IMR-90 (cell line): Measurements from ENCODE around the gene ZNF492. TPM values are rescaled to one million over a fixed set of nuclear protein-coding genes. Genes with fewer than 3 reads are reported as not detected.

Experiments used
- ATAC-seq: fragments of 200-7000 bp; cut with Tn5 transposase; 2 replicates; pipeline ENCODE4 v1.9.1; 2020; ENCODE audit warnings: low read depth, mild to moderate bottlenecking, moderate library complexity
- BruUV-seq: library from RNA; stranded (reverse); fragments of 400-500 nt; replicated peaks from 2 replicates; lab custom pipeline; 2021; lab: Mats Ljungman, UMichigan
- CTCF ChIA-PET: fragments of 300-600 bp; formaldehyde crosslinking; extraction: SDS; loops from one replicate; lab custom pipeline; 2021; ENCODE audit warnings: antibody characterized with exemption; lab: Yijun Ruan, JAX
- POLR2A ChIA-PET: fragments of 300-600 bp; sonication (Branson Sonifier 250); formaldehyde crosslinking; loops from one replicate; lab custom pipeline; 2022; ENCODE audit warnings: antibody characterized with exemption; ENCODE audit not compliant: unreplicated experiment; lab: Charles Lee
- DNase-seq: peaks from one replicate; pipeline ENCODE4 v3.0.0; 2013
- H2AFZ ChIP-seq: replicated peaks from 2 replicates; pipeline ENCODE3; 2013; ENCODE audit warnings: low read length, mild to moderate bottlenecking; ENCODE audit not compliant: poor library complexity
- H2AK5ac ChIP-seq: 2 replicates; pipeline ENCODE4 v1.6.1; 2013; ENCODE audit warnings: low read depth, low read length, inconsistent platforms
- H2AK9ac ChIP-seq: replicated peaks from 2 replicates; pipeline ENCODE3; 2013; ENCODE audit warnings: mild to moderate bottlenecking, low read depth, low read length, moderate library complexity; ENCODE audit not compliant: poor library complexity
- H2BK120ac ChIP-seq: 2 replicates; pipeline ENCODE4 v1.6.1; 2013; ENCODE audit warnings: low read depth, low read length, inconsistent platforms
- H2BK15ac ChIP-seq: 3 replicates; pipeline ENCODE4 v1.6.1; 2013; ENCODE audit warnings: low read depth, low read length, inconsistent platforms
- H2BK20ac ChIP-seq: 2 replicates; pipeline ENCODE4 v1.6.1; 2013; ENCODE audit warnings: low read depth, mild to moderate bottlenecking, inconsistent platforms, low read length, moderate library complexity
- H2BK5ac ChIP-seq: 2 replicates; pipeline ENCODE4 v1.6.1; 2013; ENCODE audit warnings: mild to moderate bottlenecking, low read depth, low read length, inconsistent platforms; ENCODE audit not compliant: poor library complexity, severe bottlenecking
- H3K14ac ChIP-seq: replicated peaks from 2 replicates; pipeline ENCODE4 v1.6.1; 2013; ENCODE audit warnings: low read depth, low read length, inconsistent platforms
- H3K18ac ChIP-seq: 2 replicates; pipeline ENCODE4 v1.6.1; 2013; ENCODE audit warnings: low read depth, low read length, control low read depth
- H3K23ac ChIP-seq: 2 replicates; pipeline ENCODE4 v1.6.1; 2013; ENCODE audit warnings: low read depth, low read length, inconsistent platforms
- H3K27ac ChIP-seq: 2 replicates; pipeline ENCODE4 v1.5.1; 2013; ENCODE audit warnings: mild to moderate bottlenecking, control low read depth, low read length; ENCODE audit not compliant: insufficient read depth
- H3K27me3 ChIP-seq: 2 replicates; pipeline ENCODE4 v1.6.1; 2013; ENCODE audit warnings: low read length; ENCODE audit not compliant: control insufficient read depth, insufficient read depth
- H3K36me3 ChIP-seq: 2 replicates; pipeline ENCODE4 v1.6.1; 2013; ENCODE audit warnings: low read length, mixed read lengths; ENCODE audit not compliant: control insufficient read depth, insufficient read depth
- H3K4ac ChIP-seq: 2 replicates; pipeline ENCODE4 v1.6.1; 2013; ENCODE audit warnings: low read depth, low read length, inconsistent platforms
- H3K4me1 ChIP-seq: 2 replicates; pipeline ENCODE4 v1.6.1; 2013; ENCODE audit warnings: low read length, mixed read lengths; ENCODE audit not compliant: control insufficient read depth, insufficient read depth
- H3K4me2 ChIP-seq: 2 replicates; pipeline ENCODE4 v1.6.1; 2013; ENCODE audit warnings: low read depth, mild to moderate bottlenecking, control low read depth, low read length, moderate library complexity
- H3K4me3 ChIP-seq: 2 replicates; pipeline ENCODE4 v1.5.1; 2013; ENCODE audit warnings: low read depth, mild to moderate bottlenecking, control low read depth, low read length, moderate library complexity; ENCODE audit not compliant: insufficient read depth
- H3K56ac ChIP-seq: 2 replicates; pipeline ENCODE4 v1.6.1; 2013; ENCODE audit warnings: low read length, inconsistent platforms; ENCODE audit not compliant: insufficient read depth; ENCODE audit errors: extremely low read depth
- H3K79me1 ChIP-seq, 2 experiments: 2 replicates each; pipeline ENCODE4 v1.6.1; 2013; ENCODE audit warnings: low read length in 2 of 2, inconsistent platforms in 1 of 2, low read depth in 1 of 2
- H3K9ac ChIP-seq: 2 replicates; pipeline ENCODE4 v1.6.1; 2013; ENCODE audit warnings: low read depth, low read length, control low read depth
- H3K9me1 ChIP-seq: 2 replicates; pipeline ENCODE4 v1.6.1; 2013; ENCODE audit warnings: low read length, inconsistent platforms; ENCODE audit not compliant: insufficient read depth
- H3K9me3 ChIP-seq: 2 replicates; pipeline ENCODE4 v1.6.1; 2013; ENCODE audit warnings: low read length; ENCODE audit not compliant: control insufficient read depth, insufficient read depth
- H4K20me1 ChIP-seq: 2 replicates; pipeline ENCODE4 v1.6.1; 2013; ENCODE audit warnings: low read length, inconsistent platforms; ENCODE audit not compliant: insufficient read depth
- H4K5ac ChIP-seq: 2 replicates; pipeline ENCODE4 v1.6.1; 2013; ENCODE audit warnings: mild to moderate bottlenecking, low read depth, low read length, control low read depth
- H4K8ac ChIP-seq, 2 experiments: 2 replicates each; pipeline ENCODE4 v1.6.1; 2013; ENCODE audit warnings: low read depth in 2 of 2, low read length in 2 of 2, control low read depth in 1 of 2, inconsistent platforms in 1 of 2
- H4K91ac ChIP-seq: 2 replicates; pipeline ENCODE4 v1.6.1; 2013; ENCODE audit warnings: low read depth, low read length, inconsistent platforms; ENCODE audit not compliant: insufficient read depth
- BHLHE40 ChIP-seq: fragments of 150-350 bp; IDR thresholded peaks from 2 replicates; pipeline ENCODE4 v1.6.1; 2016; ENCODE audit warnings: mild to moderate bottlenecking, low read depth, low read length
- CEBPB ChIP-seq: IDR thresholded peaks from 2 replicates; pipeline ENCODE4 v1.6.1; 2012; ENCODE audit warnings: low read depth, low read length, improper control_type of control experiment
- CHD1 ChIP-seq: IDR thresholded peaks from 2 replicates; pipeline ENCODE4 v1.6.1; 2012; ENCODE audit warnings: low read depth, low read length, improper control_type of control experiment
- ELK1 ChIP-seq: fragments of 150-350 bp; IDR thresholded peaks from 2 replicates; pipeline ENCODE4 v1.6.1; 2016; ENCODE audit warnings: low read depth, mild to moderate bottlenecking, low read length, moderate library complexity, borderline replicate concordance
- FOS ChIP-seq: fragments of 150-350 bp; IDR thresholded peaks from 2 replicates; pipeline ENCODE4 v1.6.1; 2016; ENCODE audit warnings: low read depth, low read length
- MAZ ChIP-seq: IDR thresholded peaks from 2 replicates; pipeline ENCODE4 v1.6.1; 2012; ENCODE audit warnings: low read depth, mild to moderate bottlenecking, low read length, improper control_type of control experiment, moderate library complexity, borderline replicate concordance
- POLR2A ChIP-seq: IDR thresholded peaks from 2 replicates; pipeline ENCODE4 v1.6.1; 2012; ENCODE audit warnings: mild to moderate bottlenecking, low read depth, low read length
- RAD21 ChIP-seq: IDR thresholded peaks from 2 replicates; pipeline ENCODE4 v1.6.1; 2012; ENCODE audit warnings: low read length, improper control_type of control experiment
- RCOR1 ChIP-seq: IDR thresholded peaks from 2 replicates; pipeline ENCODE4 v1.6.1; 2012; ENCODE audit warnings: mild to moderate bottlenecking, low read length, improper control_type of control experiment; ENCODE audit not compliant: insufficient replicate concordance
- RFX5 ChIP-seq: IDR thresholded peaks from 2 replicates; pipeline ENCODE4 v1.8.0; 2012; ENCODE audit warnings: low read depth, mild to moderate bottlenecking, low read length, moderate library complexity
- SMC3 ChIP-seq: fragments of 150-350 bp; IDR thresholded peaks from 2 replicates; pipeline ENCODE4 v1.6.1; 2016; ENCODE audit warnings: low read depth, mild to moderate bottlenecking, antibody characterized with exemption, low read length, moderate library complexity
- WGBS, 2 experiments: methylation state at CpG; one replicate each; pipeline versions ENCODE4 v1.1.5 to v1.1.7; 2013; ENCODE audit warnings: missing lambda C conversion rate in 2 of 2; ENCODE audit not compliant: insufficient read length in 1 of 2; ENCODE audit errors: extremely low coverage in 2 of 2; 5-methylcytosine and 5-hydroxymethylcytosine counted together
- dilution Hi-C: fragments of 300-500 bp; cut with HindIII; formaldehyde crosslinking; loops from one replicate; pipeline ENCODE4 v1.14.3; 2018; ENCODE audit warnings: low sequenced_read_pairs; ENCODE audit not compliant: unreplicated experiment
- in situ Hi-C: fragments of 300-500 bp; cut with MboI; formaldehyde crosslinking; loops from 3 replicates; pipeline ENCODE4 v1.14.3; 2019; ENCODE audit warnings: low sequenced_read_pairs, inconsistent platforms, mixed read lengths
- intact Hi-C: fragments of 100-400 bp; cut with micrococcal nuclease; formaldehyde crosslinking; loops from 2 replicates; pipeline ENCODE4 v1.10.0; 2022
- polyA plus RNA-seq, 3 experiments: library from polyadenylated mRNA; depleted of rRNA; stranded (reverse); fragments of >200 nt; gene quantifications; 2 replicates each; pipeline ENCODE4 v1.2.3, GENCODE V29; 2012; ENCODE audit warnings: low replicate concordance in 1 of 3
- total RNA-seq: library from RNA; depleted of rRNA; stranded (reverse); fragments of >200 nt; gene quantifications from 2 replicates; pipeline ENCODE4 v1.2.3, GENCODE V29; 2012

ZNF492 gene
- total and polyA plus RNA-seq, 2 of the 4 experiments (the other 2 are of a cell fraction) = 0.19 to 1.3 TPM

DNA sequence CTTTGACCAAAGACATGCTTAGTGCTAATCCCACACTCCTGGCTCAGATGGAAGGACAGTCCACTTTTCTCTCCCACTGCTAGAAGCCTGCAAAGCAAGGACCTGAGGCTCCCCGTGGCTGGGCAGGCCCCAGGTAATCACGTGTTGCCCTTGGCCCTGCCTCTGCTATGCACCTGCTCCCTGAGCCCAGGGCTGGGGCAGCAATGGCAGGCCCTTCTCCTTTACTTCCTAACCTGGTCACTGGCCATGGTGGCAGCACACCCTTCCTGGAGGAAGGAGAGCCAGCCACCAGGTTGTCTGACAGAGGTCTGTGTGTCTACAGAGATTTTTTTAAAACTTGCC, 27.9 kb upstream of the ZNF492 start:
- Histone ChIP-seq H4K8ac (no peak overlapping the region), H3K9ac (no peak overlapping the region), H3K56ac (no peak overlapping the region), H2BK20ac (no peak overlapping the region), H4K20me1 (no peaks in the 10 kb centered on the region), H4K5ac (no peak overlapping the region), H3K36me3 (no peaks in the 10 kb centered on the region), H2AFZ (no peak overlapping the region), H2AK9ac (no peak overlapping the region), H3K27ac (no peak overlapping the region), H3K14ac (no peak overlapping the region), H2BK15ac (no peak overlapping the region), H3K27me3 (no peaks in the 10 kb centered on the region), H2AK5ac (no peak overlapping the region), H3K4me3 (no peak overlapping the region), H3K79me1 (no peaks in the 10 kb centered on the region), H3K9me3 (peaks cover 72% of the 10 kb centered on the region), H3K4ac (no peak overlapping the region), H2BK5ac (no peak overlapping the region), H3K9me1 (no peaks in the 10 kb centered on the region), H3K18ac (no peak overlapping the region), H4K91ac (no peak overlapping the region), H2BK120ac (no peak overlapping the region), H3K23ac (no peak overlapping the region), H3K4me2 (no peak overlapping the region), H3K4me1 (no peaks in the 10 kb centered on the region)
- ChIA-PET CTCF (no interaction called here), POLR2A (no interaction called here)
- DNase-seq = no peak
- 20% methylated on average over 1 of the region's 2 CpGs; no CpG with 5 or more reads in 1 of the 2 experiments for WGBS, 2 experiments
- intact Hi-C loops (no loop called here), in situ Hi-C loops (no loop called here), dilution Hi-C loops (no loop called here)
- TF ChIP-seq MAZ = no peak
- no peak for TF ChIP-seq CEBPB
- no peak for TF ChIP-seq RAD21
- TF ChIP-seq BHLHE40 = no peak
- no peak for TF ChIP-seq RFX5
- TF ChIP-seq FOS = no peak
- TF ChIP-seq RCOR1 = no peak
- no peak for TF ChIP-seq ELK1
- TF ChIP-seq POLR2A = no peak
- TF ChIP-seq CHD1 = no peak
- TF ChIP-seq SMC3 = no peak
- no TSS peak for BruUV-seq
- ATAC-seq = no peak
